ENCODE data around the gene CHSY1.

DNA sequence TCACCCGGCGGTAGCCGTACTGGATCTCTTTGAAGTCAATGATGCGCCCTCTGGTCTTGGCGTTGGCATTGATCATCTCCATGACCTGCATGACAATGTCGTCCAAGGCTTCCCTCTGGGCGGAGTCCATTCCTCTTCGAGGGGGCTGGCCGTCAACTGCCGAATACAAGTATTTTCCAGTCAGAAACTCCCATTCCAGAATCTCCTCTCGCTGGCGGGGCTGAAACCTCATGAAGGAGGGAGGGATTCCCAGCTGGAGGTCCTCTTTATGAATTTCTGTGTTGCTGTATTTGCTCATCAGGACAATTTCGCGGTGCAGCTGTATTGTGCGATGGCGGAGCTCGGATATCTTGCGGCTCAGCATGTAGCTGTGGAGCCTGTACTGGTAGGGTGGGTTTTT lies 73.4 kb downstream of the CHSY1 start:
- TF ChIP-seq MAFG (CRISPR knock-in tag; IDR thresholded peaks at IDR 0.05) (no peak), ADNP (CRISPR knock-in tag; IDR thresholded peaks at IDR 0.05) (no peak), CHCHD3 (CRISPR knock-in tag; IDR thresholded peaks at IDR 0.05) (no peak), GLI4 (CRISPR knock-in tag; IDR thresholded peaks at IDR 0.05; ENCODE audit: borderline replicate concordance) (no peak), SETDB1 (CRISPR knock-in tag; IDR thresholded peaks at IDR 0.05; ENCODE audit: borderline replicate concordance) (no peak), ETV6 (CRISPR knock-in tag; conservative IDR thresholded peaks at IDR 0.05) (no peak), GATAD2A (CRISPR knock-in tag; IDR thresholded peaks at IDR 0.05) (no peak), GABPA (IDR thresholded peaks at IDR 0.05; ENCODE audit: low read depth, low read length) (no peak), GABPA (CRISPR knock-in tag; IDR thresholded peaks at IDR 0.05; ENCODE audit: low read depth) (no peak), ZBTB38 (CRISPR knock-in tag; IDR thresholded peaks at IDR 0.05) (no peak), ZBTB33 (CRISPR knock-in tag; IDR thresholded peaks at IDR 0.05) (no peak), ZNF253 (CRISPR knock-in tag; IDR thresholded peaks at IDR 0.05; ENCODE audit: borderline replicate concordance) (no peak), ZNF44 (CRISPR knock-in tag; IDR thresholded peaks at IDR 0.05) (no peak)
- TF ChIP-seq, protein P1, sequence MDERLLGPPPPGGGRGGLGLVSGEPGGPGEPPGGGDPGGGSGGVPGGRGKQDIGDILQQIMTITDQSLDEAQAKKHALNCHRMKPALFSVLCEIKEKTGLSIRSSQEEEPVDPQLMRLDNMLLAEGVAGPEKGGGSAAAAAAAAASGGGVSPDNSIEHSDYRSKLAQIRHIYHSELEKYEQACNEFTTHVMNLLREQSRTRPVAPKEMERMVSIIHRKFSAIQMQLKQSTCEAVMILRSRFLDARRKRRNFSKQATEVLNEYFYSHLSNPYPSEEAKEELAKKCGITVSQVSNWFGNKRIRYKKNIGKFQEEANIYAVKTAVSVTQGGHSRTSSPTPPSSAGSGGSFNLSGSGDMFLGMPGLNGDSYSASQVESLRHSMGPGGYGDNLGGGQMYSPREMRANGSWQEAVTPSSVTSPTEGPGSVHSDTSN (CRISPR knock-in tag; IDR thresholded peaks at IDR 0.05): no peak

All from HepG2 (cell line).